Neuronal stem cell (in vitro differentiated cells): ENCODE measurements around the gene TM2D1.
"Not testable (repeated sequence)": the region's sequence is repeated elsewhere in the genome, so short reads cannot be mapped to it uniquely, and the experiment has no call there.

Source experiments
- DNase-seq: peaks from one replicate; pipeline ENCODE4 v3.0.0-alpha.2; 2013; ENCODE audit warnings: low spot score
- H2AFZ ChIP-seq: one replicate; pipeline ENCODE4 v1.6.1; 2013; ENCODE audit warnings: mild to moderate bottlenecking, low read length, inconsistent platforms
- H2AK5ac ChIP-seq: 2 replicates; pipeline ENCODE4 v1.6.1; 2013; ENCODE audit warnings: low read depth, mild to moderate bottlenecking, inconsistent platforms, low read length, moderate library complexity, mixed read lengths
- H2BK120ac ChIP-seq: 2 replicates; pipeline ENCODE4 v1.6.1; 2013; ENCODE audit warnings: low read depth, mild to moderate bottlenecking, inconsistent platforms, low read length, moderate library complexity, mixed read lengths
- H2BK12ac ChIP-seq: one replicate; pipeline ENCODE4 v1.6.1; 2013; ENCODE audit warnings: low read length, inconsistent platforms
- H2BK15ac ChIP-seq: 2 replicates; pipeline ENCODE4 v1.6.1; 2013; ENCODE audit warnings: mild to moderate bottlenecking, low read length, inconsistent platforms, mixed read lengths
- H2BK5ac ChIP-seq: one replicate; pipeline ENCODE4 v1.6.1; 2013; ENCODE audit warnings: inconsistent platforms, mild to moderate bottlenecking, low read length, moderate library complexity
- H3K14ac ChIP-seq: one replicate; pipeline ENCODE4 v1.6.1; 2013; ENCODE audit warnings: low read length, inconsistent platforms
- H3K18ac ChIP-seq: 2 replicates; pipeline ENCODE4 v1.6.1; 2013; ENCODE audit warnings: low read length, inconsistent platforms
- H3K23ac ChIP-seq: 2 replicates; pipeline ENCODE4 v1.6.1; 2013; ENCODE audit warnings: low read depth, mild to moderate bottlenecking, mixed read lengths, low read length, inconsistent platforms; ENCODE audit not compliant: poor library complexity
- H3K27ac ChIP-seq: replicated peaks from 3 replicates; pipeline ENCODE4 v1.5.1; 2013; ENCODE audit warnings: low read length, inconsistent platforms
- H3K27me3 ChIP-seq, 3 experiments: 2 replicates each; pipeline ENCODE4 v1.6.1; 2013; ENCODE audit warnings: low read length in 3 of 3, mild to moderate bottlenecking in 2 of 3, inconsistent platforms in 1 of 3, low read depth in 1 of 3, mixed read lengths in 1 of 3, moderate library complexity in 1 of 3; ENCODE audit not compliant: control insufficient read depth in 3 of 3, insufficient read depth in 3 of 3
- H3K36me3 ChIP-seq, 2 donors: replicated peaks in 1 of 2; 2 replicates each; pipeline ENCODE4 v1.6.1; 2013; ENCODE audit warnings: low read length in 2 of 2; ENCODE audit not compliant: control insufficient read depth in 2 of 2, insufficient read depth in 2 of 2
- H3K4ac ChIP-seq: 2 replicates; pipeline ENCODE4 v1.6.1; 2013; ENCODE audit warnings: inconsistent platforms, mild to moderate bottlenecking, low read length, moderate library complexity
- H3K4me1 ChIP-seq, 2 donors: 1 replicate in 1 of 2; 2 replicates in 1 of 2; pipeline ENCODE4 v1.6.1; 2013; ENCODE audit warnings: low read length in 2 of 2, low read depth in 1 of 2; ENCODE audit not compliant: control insufficient read depth in 2 of 2, insufficient read depth in 1 of 2
- H3K4me2 ChIP-seq: one replicate; pipeline ENCODE4 v1.6.1; 2013; ENCODE audit warnings: mild to moderate bottlenecking, low read length, inconsistent platforms; ENCODE audit not compliant: insufficient read depth, poor library complexity, severe bottlenecking
- H3K4me3 ChIP-seq, 2 donors: 2 replicates each; pipeline ENCODE4 v1.5.1; 2013; ENCODE audit warnings: low read length in 2 of 2, mild to moderate bottlenecking in 2 of 2, inconsistent platforms in 1 of 2, moderate library complexity in 1 of 2
- H3K79me1 ChIP-seq: one replicate; pipeline ENCODE4 v1.6.1; 2013; ENCODE audit warnings: low read depth, mild to moderate bottlenecking, inconsistent platforms, low read length, moderate library complexity
- H3K9ac ChIP-seq: one replicate; pipeline ENCODE4 v1.6.1; 2013; ENCODE audit warnings: mild to moderate bottlenecking, low read depth, low read length, inconsistent platforms; ENCODE audit not compliant: poor library complexity
- H3K9me3 ChIP-seq, 2 donors: replicated peaks in 1 of 2; 2 replicates each; pipeline versions ENCODE3 to v1.6.1; 2013; ENCODE audit warnings: low read length in 2 of 2, mild to moderate bottlenecking in 2 of 2, inconsistent platforms in 1 of 2, low read depth in 1 of 2, mixed read lengths in 1 of 2, moderate library complexity in 1 of 2; ENCODE audit not compliant: control insufficient read depth in 2 of 2, insufficient read depth in 1 of 2
- H4K8ac ChIP-seq: one replicate; pipeline ENCODE4 v1.6.1; 2013; ENCODE audit warnings: low read depth, mild to moderate bottlenecking, inconsistent platforms, low read length, moderate library complexity
- H4K91ac ChIP-seq: one replicate; pipeline ENCODE4 v1.6.1; 2013; ENCODE audit warnings: low read length, low read depth, mild to moderate bottlenecking, inconsistent platforms; ENCODE audit not compliant: poor library complexity
- WGBS, 2 donors: extraction: QIAGEN DNeasy Blood & Tissue Kit; methylation state at CpG; one replicate each; pipeline ENCODE4 v1.1.7; 2013; ENCODE audit warnings: missing lambda C conversion rate in 2 of 2, mixed read lengths in 1 of 2; ENCODE audit not compliant: insufficient read length in 2 of 2, insufficient replicate concordance in 1 of 2; ENCODE audit errors: extremely low coverage in 2 of 2; 5-methylcytosine and 5-hydroxymethylcytosine counted together

The TM2D1 gene

DNA sequence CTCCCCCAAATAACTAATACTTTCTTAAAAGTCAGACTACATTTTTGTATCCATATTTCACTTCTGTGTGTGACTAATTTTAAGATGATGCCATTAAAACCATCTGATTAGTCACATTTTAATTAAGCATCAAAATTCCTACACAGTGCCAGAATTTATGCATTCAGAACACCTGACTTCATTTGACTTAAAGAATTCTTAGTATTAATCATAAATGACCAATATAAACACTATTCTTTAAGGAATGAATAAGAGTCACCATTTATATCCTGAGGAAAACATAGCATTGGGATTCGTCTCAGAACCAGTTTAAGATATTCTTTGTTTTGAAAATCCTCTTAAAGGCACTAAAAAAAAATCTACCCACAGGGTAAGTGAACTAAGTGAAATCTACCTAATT, 37.0 kb downstream of the TM2D1 start:
- Histone ChIP-seq H3K4me1 (no peaks in the 10 kb centered on the region), H2BK15ac (no peak overlapping the region), H2BK120ac (no peak overlapping the region), H2BK12ac (no peak overlapping the region), H3K4ac (no peak overlapping the region), H4K8ac (no peak overlapping the region), H3K9me3 (no peaks in the 10 kb centered on the region), H3K18ac (no peak overlapping the region), H3K27me3 (no peaks in the 10 kb centered on the region), H3K23ac (no peak overlapping the region), H3K79me1 (no peaks in the 10 kb centered on the region), H3K36me3 (no peaks in the 10 kb centered on the region), H2AK5ac (no peak overlapping the region), H3K4me2 (no peak overlapping the region), H3K4me3 (no peak overlapping the region), H2BK5ac (no peak overlapping the region), H3K27ac (no peak overlapping the region), H3K14ac (no peak overlapping the region), H4K91ac (no peak overlapping the region), H2AFZ (no peak overlapping the region), H3K9ac (no peak overlapping the region)
- no CpG with 5 or more reads among the region's 1 CpG for WGBS, 2 donors
- no peak for DNase-seq

- H3K4ac ChIP-seq: no peak overlapping the region
- no peak overlapping the region for H3K27ac ChIP-seq
- WGBS, 2 donors: no CpG with 5 or more reads among the region's 3 CpGs
- no peaks in the 10 kb centered on the region for H3K27me3 ChIP-seq
- H2BK15ac ChIP-seq: no peak overlapping the region
- H2AK5ac ChIP-seq: no peak overlapping the region
- peaks cover 0 to 12% of the 10 kb centered on the region in 2 donors for H3K36me3 ChIP-seq
- no peak overlapping the region for H2BK5ac ChIP-seq
- no peak overlapping the region for H2BK120ac ChIP-seq
- no peak for DNase-seq
- no peak overlapping the region for H3K4me2 ChIP-seq
- no peaks in the 10 kb centered on the region for H3K9me3 ChIP-seq
- no peak overlapping the region for H3K14ac ChIP-seq
- H3K4me3 ChIP-seq: no peak overlapping the region
- no peak overlapping the region for H3K9ac ChIP-seq
- H3K79me1 ChIP-seq: no peaks in the 10 kb centered on the region
- no peak overlapping the region for H4K8ac ChIP-seq
- H3K23ac ChIP-seq: no peak overlapping the region
- H2BK12ac ChIP-seq: no peak overlapping the region
- H4K91ac ChIP-seq: no peak overlapping the region
- no peak overlapping the region for H3K18ac ChIP-seq
- no peaks in the 10 kb centered on the region for H3K4me1 ChIP-seq
- H2AFZ ChIP-seq: no peak overlapping the region
These were observed 42.0 kb downstream of the TM2D1 start for GRCh38 chr1:61682891-61683290.

DNA sequence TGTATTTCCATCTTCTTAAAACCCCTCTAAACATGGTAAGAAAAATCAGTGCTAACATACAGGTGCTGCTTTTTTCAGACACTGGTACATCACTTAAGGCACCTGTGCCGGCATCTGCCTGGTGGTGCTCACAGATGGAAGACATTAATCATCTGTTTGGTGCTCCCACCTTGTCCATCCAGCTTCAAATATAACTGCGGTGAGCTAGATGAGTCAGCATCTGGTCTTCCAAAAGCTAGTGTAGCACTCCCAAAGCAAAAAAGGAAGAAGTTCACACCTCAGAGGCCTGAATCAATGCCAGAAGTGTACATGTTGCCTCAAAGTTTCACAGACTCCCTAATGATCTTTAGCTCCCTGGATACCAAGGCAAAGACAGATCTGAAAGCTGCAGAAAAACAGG, 44.4 kb downstream of the TM2D1 start:
- no peaks in the 10 kb centered on the region for H3K4me1 ChIP-seq
- no peak overlapping the region for H4K91ac ChIP-seq
- no peak overlapping the region for H2BK120ac ChIP-seq
- no peak overlapping the region for H2AFZ ChIP-seq
- H3K27me3 ChIP-seq: no peaks in the 10 kb centered on the region
- WGBS, 2 donors: no CpG with 5 or more reads among the region's 2 CpGs
- no peak overlapping the region for H2BK12ac ChIP-seq
- H3K18ac ChIP-seq: no peak overlapping the region
- H3K23ac ChIP-seq: no peak overlapping the region
- no peak overlapping the region for H3K14ac ChIP-seq
- no peak overlapping the region for H3K27ac ChIP-seq
- H2BK5ac ChIP-seq: no peak overlapping the region
- no peak overlapping the region for H2BK15ac ChIP-seq
- no peak overlapping the region for H3K4ac ChIP-seq
- H3K9me3 ChIP-seq: no peaks in the 10 kb centered on the region
- no peak for DNase-seq
- no peak overlapping the region for H3K4me2 ChIP-seq
- no peak overlapping the region for H4K8ac ChIP-seq
- H3K4me3 ChIP-seq: no peak overlapping the region
- no peak overlapping the region for H2AK5ac ChIP-seq
- H3K79me1 ChIP-seq: no peaks in the 10 kb centered on the region
- peaks cover 0 to 12% of the 10 kb centered on the region in 2 donors for H3K36me3 ChIP-seq
- no peak overlapping the region for H3K9ac ChIP-seq

- H3K14ac ChIP-seq, H3K4me3 ChIP-seq, H3K9me3 ChIP-seq, H4K91ac ChIP-seq, H3K27ac ChIP-seq, H3K4me2 ChIP-seq, H2BK5ac ChIP-seq, H3K18ac ChIP-seq, H4K8ac ChIP-seq, H2AFZ ChIP-seq, H2BK120ac ChIP-seq, DNase-seq, H2BK12ac ChIP-seq, H3K4me1 ChIP-seq, H3K23ac ChIP-seq, H3K9ac ChIP-seq, H3K4ac ChIP-seq, H3K79me1 ChIP-seq, H2AK5ac ChIP-seq, H2BK15ac ChIP-seq, H3K27me3 ChIP-seq: not testable (repeated sequence)
- no CpG with 5 or more reads among the region's 2 CpGs for WGBS, 2 donors
- peaks cover 0 to 12% of the 10 kb centered on the region in 2 donors for H3K36me3 ChIP-seq
These were observed 48.1 kb downstream of the TM2D1 start for GRCh38 chr1:61676881-61677280.
